HCT116 (cell line): ENCODE results near the gene ACSL3. TPM values are rescaled to one million over a fixed set of nuclear protein-coding genes. Genes with fewer than 3 reads are reported as not detected.
"Not testable (repeated sequence)": the region's sequence is repeated elsewhere in the genome, so short reads cannot be mapped to it uniquely, and the experiment has no call there.

Experiments
- ATAC-seq: fragments of 200-7000 bp; cut with Tn5 transposase; 2 replicates; pipeline ENCODE4 v1.9.1; 2020; ENCODE audit warnings: mild to moderate bottlenecking, moderate library complexity
- BruUV-seq: library from RNA; stranded (reverse); fragments of 400-500 nt; replicated peaks from 2 replicates; lab custom pipeline; 2021; lab: Mats Ljungman, UMichigan
- CTCF ChIA-PET: fragments of 300-600 bp; sonication (Branson Sonifier 250); formaldehyde crosslinking; loops from one replicate; lab custom pipeline; 2021; ENCODE audit warnings: antibody characterized with exemption; lab: Charles Lee
- POLR2A ChIA-PET: fragments of 300-600, 350-600 bp; sonication (Branson Sonifier 250); formaldehyde crosslinking; loops from one replicate; lab custom pipeline; 2021; ENCODE audit warnings: antibody characterized with exemption; lab: Charles Lee
- RAD21 ChIA-PET, 2 experiments: fragments of 300-600 bp; sonication (Branson Sonifier 250); formaldehyde crosslinking; loops; one replicate each; lab custom pipeline; 2023; ENCODE audit warnings: low total read pairs in 2 of 2; ENCODE audit not compliant: uncharacterized antibody in 2 of 2, unreplicated experiment in 2 of 2, low non-redundant PET in 1 of 2; lab: Charles Lee
- DNase-seq: peaks from one replicate; pipeline ENCODE4 v3.0.0-alpha.2; 2010; ENCODE audit warnings: low read depth, low spot score
- H2AFZ ChIP-seq: fragments of 200-600 bp; shearing (Covaris generic), sonication (generic); 2 replicates; pipeline ENCODE4 v1.6.1; 2017; ENCODE audit warnings: low read depth, mixed run types, mixed read lengths, antibody characterized with exemption, low read length; ENCODE audit not compliant: poor library complexity, severe bottlenecking
- H3K27ac ChIP-seq: 2 replicates; pipeline ENCODE4 v1.5.1; 2012; ENCODE audit warnings: low read depth, low read length
- H3K27me3 ChIP-seq: fragments of 200-600 bp; sonication (generic); 2 replicates; pipeline ENCODE4 v1.6.1; 2016; ENCODE audit warnings: mixed run types, low read length, mixed read lengths; ENCODE audit not compliant: insufficient read depth
- H3K36me3 ChIP-seq, 2 experiments: fragments of 200-500 bp in 1 of 2; fragments of 200-600 bp in 1 of 2; sonication (Bioruptor generic) in 1 of 2; sonication (generic) in 1 of 2; 2 replicates each; pipeline versions ENCODE4 v1.5.1 to v1.6.1; 2014 to 2016; ENCODE audit warnings: low read length in 2 of 2, inconsistent platforms in 1 of 2, mixed read lengths in 1 of 2, mixed run types in 1 of 2; ENCODE audit not compliant: insufficient read depth in 2 of 2, control insufficient read depth in 1 of 2
- H3K4me1 ChIP-seq, 2 experiments: fragments of 200-600 bp in 1 of 2; sonication (generic) in 1 of 2; 2 replicates each; pipeline versions ENCODE4 v1.5.1 to v1.6.1; 2012 to 2017; ENCODE audit warnings: low read length in 2 of 2, inconsistent platforms in 1 of 2, mild to moderate bottlenecking in 1 of 2, mixed read lengths in 1 of 2, mixed run types in 1 of 2, moderate library complexity in 1 of 2; ENCODE audit not compliant: insufficient read depth in 2 of 2, control insufficient read depth in 1 of 2
- H3K4me2 ChIP-seq: fragments of 200-600 bp; sonication (generic); 2 replicates; pipeline ENCODE4 v1.6.1; 2017; ENCODE audit warnings: mixed run types, low read length, mixed read lengths
- H3K4me3 ChIP-seq, 2 experiments: fragments of 200-600 bp in 1 of 2; sonication (generic) in 1 of 2; replicated peaks in 1 of 2; 2 replicates each; pipeline ENCODE4 v1.5.1; 2011 to 2016; ENCODE audit warnings: low read length in 2 of 2, control low read depth in 1 of 2, low read depth in 1 of 2, mild to moderate bottlenecking in 1 of 2, mixed read lengths in 1 of 2, mixed run types in 1 of 2
- H3K79me2 ChIP-seq: fragments of 200-600 bp; sonication (generic); 2 replicates; pipeline ENCODE4 v1.6.1; 2017; ENCODE audit warnings: mild to moderate bottlenecking, mixed run types, low read length, moderate library complexity, mixed read lengths; ENCODE audit not compliant: insufficient read depth
- H3K9ac ChIP-seq: fragments of 200-600 bp; sonication (generic); 2 replicates; pipeline ENCODE4 v1.6.1; 2016; ENCODE audit warnings: low read length, mixed read lengths
- H3K9me2 ChIP-seq: fragments of 200-600 bp; sonication (generic), shearing (Covaris generic); 2 replicates; pipeline ENCODE4 v1.6.1; 2017; ENCODE audit warnings: mixed run types, mild to moderate bottlenecking, moderate library complexity; ENCODE audit not compliant: insufficient read depth
- H3K9me3 ChIP-seq, 2 experiments: fragments of 200-500 bp in 1 of 2; fragments of 200-600 bp in 1 of 2; sonication (Bioruptor generic) in 1 of 2; sonication (generic) in 1 of 2; 2 replicates each; pipeline ENCODE4 v1.6.1; 2014 to 2017; ENCODE audit warnings: low read length in 2 of 2, mixed read lengths in 2 of 2, inconsistent platforms in 1 of 2, low read depth in 1 of 2, mild to moderate bottlenecking in 1 of 2, mixed run types in 1 of 2, moderate library complexity in 1 of 2; ENCODE audit not compliant: control insufficient read depth in 1 of 2, insufficient read depth in 1 of 2
- H4K20me1 ChIP-seq: fragments of 200-600 bp; sonication (generic), shearing (Covaris generic); 2 replicates; pipeline ENCODE4 v1.6.1; 2017; ENCODE audit warnings: mixed run types, mild to moderate bottlenecking, moderate library complexity; ENCODE audit not compliant: insufficient read depth
- ELF1 ChIP-seq: IDR thresholded peaks from 2 replicates; pipeline ENCODE4 v1.6.1; 2012; ENCODE audit warnings: low read depth, borderline replicate concordance
- JUND ChIP-seq: IDR thresholded peaks from 2 replicates; pipeline ENCODE4 v1.6.1; 2012
- SRF ChIP-seq: IDR thresholded peaks from 2 replicates; pipeline ENCODE4 v1.6.1; 2012; ENCODE audit warnings: low read depth
- TCF7L2 ChIP-seq: IDR thresholded peaks from 2 replicates; pipeline ENCODE4 v1.7.0; 2011; ENCODE audit warnings: borderline replicate concordance, inconsistent platforms; ENCODE audit not compliant: insufficient read depth, insufficient read length; ENCODE audit errors: extremely low read depth
- ZFX ChIP-seq: fragments of 450-650 bp; IDR thresholded peaks from 2 replicates; pipeline ENCODE4 v1.6.1; 2017
- intact Hi-C: fragments of 100-400 bp; cut with micrococcal nuclease; formaldehyde crosslinking; loops from 2 replicates; pipeline ENCODE4 v1.10.0; 2022
- total RNA-seq: library from RNA; stranded (reverse); gene quantifications from one replicate; pipeline ENCODE4 v1.2.1, GENCODE V29; 2021; ENCODE audit not compliant: unreplicated experiment

Gene ACSL3
- total RNA-seq, 1 experiment from 2014 or later, result 142 TPM

GRCh38 chr2:222989431-222989830, 128.6 kb downstream of the ACSL3 start:
- no peaks in the 10 kb centered on the region for H3K27me3 ChIP-seq
- TF ChIP-seq ELF1, result no peak
- TF ChIP-seq SRF, result no peak
- TF ChIP-seq TCF7L2, result no peak
- TF ChIP-seq ZFX, result no peak
- no peak for TF ChIP-seq JUND
- TF ChIP-seq, all 23 proteins: peak for 0
- BruUV-seq, result no TSS peak
- H3K4me2 ChIP-seq, result no peak overlapping the region
- CTCF ChIA-PET, result no interaction called here
- no peak overlapping the region for H3K9ac ChIP-seq
- H3K79me2 ChIP-seq, result no peaks in the 10 kb centered on the region
- H3K9me2 ChIP-seq, result no peaks in the 10 kb centered on the region
- H4K20me1 ChIP-seq, result no peaks in the 10 kb centered on the region
- no peak overlapping the region for H3K4me3 ChIP-seq
- RAD21 ChIA-PET, result no interaction called here
- intact Hi-C loops, result no loop called here
- H2AFZ ChIP-seq, result no peak overlapping the region
- no peak overlapping the region for H3K27ac ChIP-seq
- no peaks in the 10 kb centered on the region for H3K36me3 ChIP-seq
- H3K4me1 ChIP-seq, result no peaks in the 10 kb centered on the region
- peaks cover 3 to 4% of the 10 kb centered on the region in 2 experiments; a peak in 2 of 4 replicates for H3K9me3 ChIP-seq
- no peak for DNase-seq
- POLR2A ChIA-PET, result no interaction called here
- ATAC-seq, result no peak

GRCh38 chr2:222990206-222990605, 129.4 kb downstream of the ACSL3 start:
- intact Hi-C loops, POLR2A ChIA-PET: not testable (repeated sequence)

More at GRCh38 chr2:222990206-222990605, 129.4 kb downstream of the ACSL3 start:
- H2AFZ ChIP-seq, H3K4me2 ChIP-seq, H3K27me3 ChIP-seq, BruUV-seq, H3K9me2 ChIP-seq, DNase-seq, H3K4me3 ChIP-seq, H3K36me3 ChIP-seq, ATAC-seq, CTCF ChIA-PET, H3K79me2 ChIP-seq, H3K9ac ChIP-seq, RAD21 ChIA-PET, H3K27ac ChIP-seq, H4K20me1 ChIP-seq, H3K9me3 ChIP-seq, H3K4me1 ChIP-seq: not testable (repeated sequence)
